ENCODE results near the gene CHRNA9. TPM values are rescaled to one million over a fixed set of nuclear protein-coding genes. Genes with fewer than 3 reads are reported as not detected.

The CHRNA9 gene
- total and polyA plus RNA-seq, 8 donors: 0.31 TPM; not detected in 7

GRCh38 chr4:40375620-40376019, 40.5 kb downstream of the CHRNA9 start:
- Histone ChIP-seq H3K27ac (no peak overlapping the region), H3K4me1 (no peaks in the 10 kb centered on the region), H3K4me3 (no peak overlapping the region), H3K36me3 (no peaks in the 10 kb centered on the region), H3K9me3 (no peaks in the 10 kb centered on the region), H3K27me3 (no peaks in the 10 kb centered on the region)
- DNase-seq: no peak
- 85 to 98% (median 95%) methylated on average over 2 of the region's 2 CpGs for WGBS, 5 donors
- intact Hi-C loops (cut with DNase I; ENCODE audit: low total_unique reads): no loop called here
- TF ChIP-seq EP300 (IDR thresholded peaks at IDR 0.05): no peak

- WGBS, 5 donors: 63 to 84% (median 74%) methylated on average over 7 of the region's 7 CpGs
- H3K27me3 ChIP-seq: no peaks in the 10 kb centered on the region
- H3K9me3 ChIP-seq: no peaks in the 10 kb centered on the region
- no peaks in the 10 kb centered on the region for H3K4me1 ChIP-seq
- intact Hi-C loops (cut with DNase I; ENCODE audit: low total_unique reads): no loop called here
- DNase-seq: peak in 1 of 2 donors; percentile 50
- no peak for TF ChIP-seq POLR2A (IDR thresholded peaks at IDR 0.05)
- TF ChIP-seq POLR2AphosphoS5 (IDR thresholded peaks at IDR 0.05): no peak
- no peak for TF ChIP-seq CTCF (IDR thresholded peaks at IDR 0.05)
- no peak for TF ChIP-seq EP300 (IDR thresholded peaks at IDR 0.05)
- H3K36me3 ChIP-seq: no peaks in the 10 kb centered on the region
- no peak overlapping the region for H3K4me3 ChIP-seq
- peak overlapping the region in 2 of 5 donors; percentile 46 to 54 for H3K27ac ChIP-seq
Measured at GRCh38 chr4:40377512-40378365, 42.6 kb downstream of the CHRNA9 start.

GRCh38 chr4:40378619-40379018, 43.5 kb downstream of the CHRNA9 start:
- H3K27ac ChIP-seq: no peak overlapping the region
- DNase-seq: no peak
- TF ChIP-seq CTCF (IDR thresholded peaks at IDR 0.05) (no peak), EP300 (IDR thresholded peaks at IDR 0.05) (no peak), POLR2AphosphoS5 (IDR thresholded peaks at IDR 0.05) (no peak), POLR2A (IDR thresholded peaks at IDR 0.05) (no peak)
- H3K4me3 ChIP-seq: no peak overlapping the region
- H3K36me3 ChIP-seq: no peaks in the 10 kb centered on the region
- no peaks in the 10 kb centered on the region for H3K4me1 ChIP-seq
- no peaks in the 10 kb centered on the region for H3K27me3 ChIP-seq
- H3K9me3 ChIP-seq: no peaks in the 10 kb centered on the region
- intact Hi-C loops (cut with DNase I; ENCODE audit: low total_unique reads): no loop called here
- WGBS, 5 donors: 49 to 87% (median 62%) methylated on average over 2 of the region's 2 CpGs

GRCh38 chr4:40379248-40379647, 44.1 kb downstream of the CHRNA9 start:
- Histone ChIP-seq H3K27ac (no peak overlapping the region), H3K4me1 (no peaks in the 10 kb centered on the region), H3K9me3 (no peaks in the 10 kb centered on the region), H3K27me3 (no peaks in the 10 kb centered on the region), H3K36me3 (no peaks in the 10 kb centered on the region), H3K4me3 (no peak overlapping the region)
- 71 to 93% (median 81%) methylated on average over 1 to 3 of the region's 3 CpGs for WGBS, 5 donors
- intact Hi-C loops (cut with DNase I; ENCODE audit: low total_unique reads): no loop called here
- no peak for DNase-seq
- TF ChIP-seq CTCF (IDR thresholded peaks at IDR 0.05): no peak
- TF ChIP-seq EP300 (IDR thresholded peaks at IDR 0.05): no peak
- no peak for TF ChIP-seq POLR2A (IDR thresholded peaks at IDR 0.05)
- no peak for TF ChIP-seq POLR2AphosphoS5 (IDR thresholded peaks at IDR 0.05)

- intact Hi-C loops (cut with DNase I; ENCODE audit: low total_unique reads): no loop called here
Measured at GRCh38 chr4:40380647-40381046, 45.5 kb downstream of the CHRNA9 start.

More at GRCh38 chr4:40380647-40381046, 45.5 kb downstream of the CHRNA9 start:
- TF ChIP-seq CTCF (IDR thresholded peaks at IDR 0.05) (no peak), POLR2A (IDR thresholded peaks at IDR 0.05) (no peak), POLR2AphosphoS5 (IDR thresholded peaks at IDR 0.05) (no peak), EP300 (IDR thresholded peaks at IDR 0.05) (no peak)
- DNase-seq: no peak
- no peaks in the 10 kb centered on the region for H3K4me1 ChIP-seq
- H3K27ac ChIP-seq: no peak overlapping the region
- no peaks in the 10 kb centered on the region for H3K36me3 ChIP-seq
- no peaks in the 10 kb centered on the region for H3K9me3 ChIP-seq
- H3K4me3 ChIP-seq: no peak overlapping the region
- WGBS, 5 donors: 73 to 86% (median 76%) methylated on average over 4 to 5 of the region's 5 CpGs
- no peaks in the 10 kb centered on the region for H3K27me3 ChIP-seq

Measured in stomach (tissue), 9 donors.